CD1c-positive myeloid dendritic cell (primary cell): ENCODE data around the gene BIRC3.

Source experiments
- DNase-seq: peaks from one replicate; pipeline ENCODE4 v3.0.0-alpha.2; 2016; ENCODE audit errors: extremely low spot score

Gene BIRC3

DNA sequence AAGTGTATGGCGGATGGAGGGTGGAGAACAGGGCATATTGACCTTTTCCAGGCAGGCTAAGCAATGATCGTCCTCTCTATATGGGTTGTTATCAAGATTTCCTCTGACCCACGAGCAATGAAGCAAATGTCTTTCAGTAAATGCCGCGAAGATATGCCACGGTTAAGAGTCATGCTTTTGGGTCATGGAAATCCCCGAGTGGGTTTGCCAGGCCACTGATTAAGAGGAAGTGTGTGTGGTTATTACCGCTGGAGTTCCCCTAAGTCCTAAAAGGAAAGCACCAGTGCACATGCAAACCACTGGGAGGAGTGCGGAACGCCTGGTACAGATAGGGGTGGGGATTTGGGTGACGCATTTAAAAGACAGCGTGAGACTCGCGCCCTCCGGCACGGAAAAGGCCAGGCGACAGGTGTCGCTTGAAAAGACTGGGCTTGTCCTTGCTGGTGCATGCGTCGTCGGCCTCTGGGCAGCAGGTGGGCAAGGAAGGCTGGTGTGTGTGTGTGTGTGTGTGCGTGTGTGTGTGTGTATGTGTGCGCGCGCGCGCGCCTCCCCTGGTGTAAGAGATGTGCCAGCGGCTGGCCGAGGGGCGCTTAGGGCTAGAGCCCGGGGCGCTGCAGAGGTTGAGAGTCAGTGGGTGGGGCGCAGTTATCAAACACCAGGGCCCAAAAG lies at the start of gene BIRC3:
TSS of gene BIRC3 (plus strand) at position 386 of the 669 bp plus-strand sequence. CDS start 7,026 bp downstream, outside the sequence.
- DNase-seq, result peak; percentile 98

- no peak for DNase-seq
Observed at GRCh38 chr11:102267609-102268008, 49.7 kb upstream of the BIRC3 start.

GRCh38 chr11:102268083-102268984 lies 49.0 kb upstream of the BIRC3 start:
- DNase-seq, result peak; percentile 59

DNA sequence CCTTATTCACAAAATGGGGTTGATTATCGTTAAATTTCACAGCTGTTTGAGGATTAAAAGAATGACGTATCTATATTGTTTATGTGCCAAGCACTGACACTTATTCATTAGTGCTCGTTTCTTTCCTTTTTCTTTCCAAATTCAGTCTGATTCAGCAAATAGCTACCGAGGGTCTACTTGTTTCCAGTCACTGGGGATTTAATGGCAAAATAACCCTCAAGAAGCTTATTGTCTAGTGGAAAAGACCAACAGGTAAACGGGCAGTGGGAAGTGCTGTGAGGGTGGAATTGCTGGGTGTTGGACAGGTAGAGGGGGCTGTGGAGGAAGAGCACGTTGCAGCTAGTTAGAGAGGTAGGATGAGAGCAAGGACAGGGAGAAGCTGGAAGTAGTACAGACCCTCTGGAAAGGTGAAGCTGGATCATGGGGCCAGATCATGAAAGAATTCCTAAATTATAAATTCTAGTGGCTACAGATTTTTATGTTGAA lies 48.3 kb upstream of the BIRC3 start:
- DNase-seq, result no peak

DNA sequence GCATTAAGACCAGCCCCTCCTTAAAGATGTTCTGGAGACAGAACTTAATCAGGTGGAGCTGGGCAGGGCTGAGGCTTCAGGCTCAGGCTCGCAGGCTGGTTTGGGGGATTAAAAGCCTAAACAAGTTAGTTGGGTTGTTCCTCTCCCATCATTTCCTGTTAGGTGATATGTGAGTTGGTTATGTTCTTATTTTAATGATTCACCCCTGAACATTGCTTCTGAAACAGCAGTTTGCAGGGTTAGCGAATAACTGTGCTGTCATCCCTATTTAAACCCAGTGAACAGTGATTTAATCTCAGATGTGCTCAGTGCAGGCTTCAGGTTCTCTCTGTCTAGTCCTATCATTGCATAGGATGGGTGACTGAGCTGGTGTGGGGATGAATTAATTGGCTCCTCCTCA lies 47.4 kb upstream of the BIRC3 start:
- no peak for DNase-seq

DNA sequence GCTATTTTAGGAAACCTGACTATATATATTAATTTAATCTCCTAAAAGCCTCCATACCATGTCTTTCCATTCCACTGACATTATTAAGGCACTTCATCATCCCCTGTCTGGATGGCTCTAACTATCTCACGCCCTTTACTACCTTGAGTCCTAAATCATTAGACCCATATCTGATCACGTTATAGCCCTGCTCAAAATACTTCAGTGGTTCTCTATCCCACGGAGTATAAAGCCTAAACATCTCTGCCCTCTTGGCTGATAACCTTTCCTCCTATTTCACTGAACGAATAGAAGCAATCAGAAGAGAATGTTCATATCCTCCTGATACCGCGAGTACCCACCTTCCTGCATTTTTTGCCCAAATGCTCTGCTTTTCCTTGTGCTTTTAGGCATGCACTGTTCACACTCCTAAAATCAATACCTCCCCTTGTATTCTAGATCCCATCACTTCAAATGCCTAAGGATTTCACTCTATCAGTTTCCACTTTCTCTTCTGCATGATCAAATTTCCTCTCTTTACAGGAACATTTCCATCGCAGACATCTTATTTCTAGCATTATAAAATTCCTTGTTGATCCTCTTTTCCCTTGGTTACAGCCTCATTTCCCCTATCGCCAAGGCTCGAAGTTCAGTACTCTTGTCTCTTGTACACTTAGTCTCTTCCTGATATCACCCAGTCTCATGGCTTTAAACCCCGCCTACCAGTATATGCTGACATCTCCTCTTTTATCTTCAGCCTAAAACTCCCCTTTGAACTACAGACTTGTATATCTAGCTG lies 45.0 kb upstream of the BIRC3 start:
- no peak for DNase-seq

- no peak for DNase-seq
Observed at GRCh38 chr11:102274628-102275027, 42.7 kb upstream of the BIRC3 start.

- DNase-seq, result no peak
Observed at GRCh38 chr11:102276362-102276761, 40.9 kb upstream of the BIRC3 start.

- no peak for DNase-seq
Observed at GRCh38 chr11:102276783-102277182, 40.5 kb upstream of the BIRC3 start.

DNA sequence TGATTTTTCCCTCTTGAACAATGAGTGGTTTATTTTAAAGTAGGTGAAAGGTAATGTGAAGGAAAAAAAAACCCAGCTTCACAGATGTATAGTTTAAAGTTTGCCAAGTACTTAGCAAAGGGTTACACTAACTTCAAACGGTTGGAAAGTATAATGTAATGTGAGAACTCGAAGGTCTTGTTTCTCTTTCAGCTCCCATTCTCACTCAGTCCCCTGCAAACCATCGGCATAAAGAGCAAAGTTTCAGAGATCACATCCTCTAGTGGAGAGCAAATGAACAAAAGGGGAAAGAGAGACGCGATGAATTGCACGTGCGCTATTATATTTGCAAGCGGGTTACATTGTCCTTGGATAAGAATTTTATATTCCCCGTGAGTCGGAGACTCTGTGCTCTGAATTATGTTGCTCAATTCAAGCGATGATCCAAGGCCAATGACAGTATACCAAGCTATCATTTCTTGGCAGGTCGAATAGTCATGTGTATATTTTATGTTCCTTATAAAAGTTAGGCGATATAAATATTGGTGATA lies 37.6 kb upstream of the BIRC3 start:
- DNase-seq, result no peak

GRCh38 chr11:102280245-102280833 lies 36.9 kb upstream of the BIRC3 start:
- DNase-seq, result no peak

- DNase-seq, result peak; percentile 80
Observed at GRCh38 chr11:102283116-102283485, 34.2 kb upstream of the BIRC3 start.

DNA sequence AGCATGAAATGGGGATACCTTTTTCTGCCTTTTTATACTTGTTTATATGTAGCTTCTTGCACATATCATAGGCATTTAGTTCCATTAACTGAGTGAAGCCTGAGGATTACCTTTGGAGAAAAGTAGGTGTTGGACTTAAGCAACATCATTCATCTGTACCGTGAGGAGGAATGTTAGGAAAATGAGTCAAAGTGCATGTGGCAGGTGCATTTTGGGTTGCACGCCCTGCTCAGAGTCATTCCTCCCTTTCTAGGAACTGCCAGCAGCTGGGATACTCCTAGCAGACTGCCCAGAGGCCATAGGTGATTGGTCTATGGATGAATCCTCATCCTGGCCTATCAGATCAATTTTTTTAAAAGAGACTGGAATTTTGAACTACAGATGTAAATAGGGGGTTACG lies 33.3 kb upstream of the BIRC3 start:
- no peak for DNase-seq

DNA sequence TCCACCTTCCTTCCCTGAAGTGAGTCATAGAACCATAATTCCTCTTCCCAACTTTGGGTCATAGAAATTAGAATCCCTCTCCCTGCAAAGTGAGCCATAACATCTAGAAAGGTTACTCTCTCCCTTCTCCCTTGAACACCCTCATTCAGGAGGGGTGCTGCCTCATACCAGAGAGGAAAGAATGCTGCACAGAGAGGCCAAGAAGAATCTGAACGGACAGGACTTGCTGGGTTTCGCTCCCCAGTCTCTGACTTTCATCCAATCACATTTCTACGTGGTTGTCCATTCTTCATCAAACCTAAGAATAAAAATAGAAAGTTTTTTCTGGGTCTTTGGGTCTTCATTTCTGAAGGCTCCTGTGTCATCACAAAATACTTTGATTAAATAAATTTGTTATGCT lies 31.0 kb upstream of the BIRC3 start:
- no peak for DNase-seq

DNA sequence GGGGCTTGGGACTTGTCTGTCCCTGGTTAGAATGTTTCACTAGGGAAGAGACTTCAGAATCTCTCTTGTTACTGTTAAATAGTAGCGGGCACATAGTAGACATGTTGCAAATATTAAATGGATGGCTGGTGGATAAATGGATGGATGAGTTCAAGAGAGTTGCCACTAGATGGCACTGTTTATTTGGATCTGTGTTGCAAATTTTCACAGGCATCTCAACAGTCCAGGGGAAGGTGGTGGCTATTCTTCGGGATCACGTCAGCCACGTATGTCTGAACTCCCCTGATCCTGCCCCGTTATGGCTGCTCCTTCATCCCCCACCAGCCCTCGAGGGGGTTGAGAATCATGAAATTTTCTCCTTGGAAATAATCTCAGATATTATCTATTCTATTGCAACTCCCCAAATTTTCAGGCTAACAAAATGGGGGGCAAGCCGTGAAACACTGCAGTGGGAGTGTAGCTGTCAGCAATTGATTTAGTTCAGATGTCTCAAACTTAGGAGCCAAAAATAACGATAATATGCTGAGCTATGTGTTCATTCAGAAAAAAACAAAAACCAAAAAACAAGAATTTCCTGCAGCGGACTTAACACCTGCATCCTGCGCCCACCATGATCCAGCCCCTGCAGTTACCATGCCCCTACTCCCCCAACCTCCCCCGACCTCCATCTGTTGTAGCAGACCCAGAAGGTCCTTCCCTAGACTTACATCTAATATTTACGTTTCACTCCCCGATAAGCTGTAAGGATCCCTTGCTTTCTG lies 29.1 kb upstream of the BIRC3 start:
- peak; percentile 86 for DNase-seq

GRCh38 chr11:102288725-102289083 lies 28.6 kb upstream of the BIRC3 start:
- DNase-seq, result no peak

GRCh38 chr11:102289592-102289991 lies 27.7 kb upstream of the BIRC3 start:
- peak; percentile 62 for DNase-seq

GRCh38 chr11:102291831-102292230 lies 25.5 kb upstream of the BIRC3 start:
- DNase-seq, result no peak

- DNase-seq, result no peak
Observed at GRCh38 chr11:102292933-102293332, 24.4 kb upstream of the BIRC3 start.

DNA sequence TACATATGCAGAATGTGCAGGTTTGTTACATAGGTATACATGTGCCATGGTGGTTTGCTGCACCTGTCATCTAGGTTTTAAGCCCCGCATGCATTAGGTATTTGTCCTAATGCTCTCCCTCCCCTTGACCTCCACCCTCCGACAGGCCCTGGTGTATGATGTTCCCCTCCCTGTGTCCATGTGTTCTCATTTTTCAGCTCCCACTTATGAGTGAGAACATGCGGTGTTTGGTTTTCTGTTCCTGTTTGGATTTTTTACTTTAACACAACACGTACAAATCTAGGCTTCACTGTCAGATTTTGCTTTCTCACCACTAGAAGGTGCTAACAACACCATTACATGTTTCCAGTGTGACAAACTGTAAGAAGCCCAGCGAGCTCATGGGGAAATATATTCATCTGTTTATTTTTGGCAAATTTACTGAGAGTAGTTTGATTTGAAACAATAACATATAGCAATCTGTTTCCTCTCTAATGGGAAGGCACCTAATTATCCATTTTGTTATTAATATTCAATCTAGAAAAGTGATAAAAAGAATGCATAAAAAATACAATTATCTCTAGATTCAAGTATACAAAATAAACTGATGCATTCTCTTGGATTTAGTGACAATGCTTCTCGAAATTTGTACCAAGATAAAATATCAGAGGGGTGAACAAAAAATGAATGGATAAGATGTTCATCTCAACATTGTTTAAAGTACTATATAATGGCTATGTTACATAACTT lies 23.2 kb upstream of the BIRC3 start:
- peak; percentile 88 for DNase-seq
